SHP77 treated with DMSO at 0.1 percent for 48 hours (cell line): ENCODE data around the gene CCDC183.
"Not testable (repeated sequence)": the region's sequence is repeated elsewhere in the genome, so short reads cannot be mapped to it uniquely, and the experiment has no call there.

Experiments
- DNase-seq: peaks from one replicate; lab custom pipeline; 2025; lab: John Stamatoyannopoulos, UW

The CCDC183 gene

DNA sequence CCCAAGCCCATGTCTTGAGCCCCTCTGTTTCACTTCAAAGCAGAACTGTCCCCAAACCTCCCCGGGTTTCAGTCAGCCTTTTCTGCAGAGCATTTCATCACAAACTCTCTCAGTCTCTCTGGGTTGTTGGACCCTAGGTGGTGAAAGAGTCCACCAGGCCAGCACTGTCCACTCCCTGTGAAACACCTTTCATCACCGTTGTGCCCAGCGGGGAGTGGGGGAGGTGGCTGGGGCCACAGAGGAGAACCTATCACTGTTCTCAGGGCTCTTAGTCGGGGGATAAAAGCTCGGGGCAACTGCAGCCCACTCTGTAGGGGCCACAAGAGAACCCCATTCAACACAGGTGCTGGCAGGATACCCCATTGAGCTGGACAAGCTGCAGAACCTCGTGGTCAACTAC is 6.2 kb downstream of the CCDC183 start:
- no peak for DNase-seq

DNA sequence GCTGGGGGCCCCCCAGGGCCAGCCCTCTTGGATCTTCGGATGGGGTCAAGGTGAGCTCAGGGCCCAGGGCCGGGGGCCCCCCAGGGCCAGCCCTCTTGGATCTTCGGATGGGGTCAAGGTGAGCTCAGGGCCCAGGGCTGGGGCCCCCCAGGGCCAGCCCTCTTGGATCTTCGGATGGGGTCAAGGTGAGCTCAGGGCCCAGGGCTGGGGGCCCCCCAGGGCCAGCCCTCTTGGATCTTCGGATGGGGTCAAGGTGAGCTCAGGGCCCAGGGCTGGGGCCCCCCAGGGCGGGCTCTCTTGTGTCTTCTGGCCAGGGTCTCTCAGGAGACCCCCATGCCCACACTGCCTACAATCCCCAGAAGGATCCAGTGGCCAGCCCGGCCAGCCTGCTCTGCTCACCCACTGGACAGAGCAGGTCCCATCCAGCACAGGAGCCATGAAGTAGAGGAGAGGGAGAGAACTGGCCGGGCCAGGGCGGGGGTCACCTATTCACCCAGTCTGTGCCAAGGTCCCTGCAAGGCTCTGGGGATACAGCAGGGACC is 6.9 kb downstream of the CCDC183 start:
- not testable (repeated sequence) for DNase-seq

DNA sequence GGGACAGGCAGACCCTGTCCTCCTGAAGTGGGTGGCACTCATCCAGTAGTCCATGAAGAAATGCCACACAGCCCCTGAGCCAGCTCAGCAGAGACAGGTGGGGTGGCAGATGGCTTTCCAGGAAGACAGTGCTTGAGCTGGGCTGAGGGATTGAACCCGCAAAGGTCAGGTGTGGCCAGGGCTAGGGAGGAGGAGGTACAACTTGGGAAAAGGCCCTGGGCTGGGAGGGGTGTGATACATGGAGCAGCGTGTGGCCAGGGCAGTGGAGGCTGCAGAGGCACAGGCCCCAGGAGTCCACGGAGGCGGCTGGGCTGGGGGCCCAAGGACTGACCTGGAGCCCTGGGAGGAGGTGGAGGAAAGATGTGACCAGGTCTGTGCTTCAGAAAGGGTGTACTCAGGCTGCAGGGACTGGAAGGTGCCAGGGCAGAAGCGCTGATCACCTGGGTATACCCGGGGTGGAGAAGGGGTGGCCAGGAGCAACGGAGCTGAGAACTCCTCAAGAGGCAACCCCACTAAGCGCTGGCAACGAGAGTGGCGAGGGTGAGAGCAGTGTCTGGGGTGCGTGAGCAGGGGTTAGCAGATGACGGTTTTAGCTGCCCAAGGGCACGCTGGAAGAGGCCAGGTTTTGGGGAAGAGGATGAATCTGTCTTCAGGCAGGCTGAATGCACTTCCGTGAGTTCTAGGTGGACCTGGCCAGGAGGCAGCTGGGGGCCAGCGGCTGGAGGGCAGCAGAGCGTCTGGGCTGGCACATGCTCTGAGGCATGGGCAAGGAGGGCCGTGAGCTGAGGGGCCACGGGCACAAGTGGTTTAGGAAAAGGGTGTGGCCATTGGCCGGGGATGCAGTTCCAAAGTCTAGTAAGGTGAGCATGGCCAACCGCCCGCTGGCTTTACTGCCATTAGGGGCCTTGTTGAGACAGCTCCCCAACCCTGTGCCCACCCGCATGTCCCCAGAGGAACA is 7.7 kb downstream of the CCDC183 start:
- DNase-seq = no peak

DNA sequence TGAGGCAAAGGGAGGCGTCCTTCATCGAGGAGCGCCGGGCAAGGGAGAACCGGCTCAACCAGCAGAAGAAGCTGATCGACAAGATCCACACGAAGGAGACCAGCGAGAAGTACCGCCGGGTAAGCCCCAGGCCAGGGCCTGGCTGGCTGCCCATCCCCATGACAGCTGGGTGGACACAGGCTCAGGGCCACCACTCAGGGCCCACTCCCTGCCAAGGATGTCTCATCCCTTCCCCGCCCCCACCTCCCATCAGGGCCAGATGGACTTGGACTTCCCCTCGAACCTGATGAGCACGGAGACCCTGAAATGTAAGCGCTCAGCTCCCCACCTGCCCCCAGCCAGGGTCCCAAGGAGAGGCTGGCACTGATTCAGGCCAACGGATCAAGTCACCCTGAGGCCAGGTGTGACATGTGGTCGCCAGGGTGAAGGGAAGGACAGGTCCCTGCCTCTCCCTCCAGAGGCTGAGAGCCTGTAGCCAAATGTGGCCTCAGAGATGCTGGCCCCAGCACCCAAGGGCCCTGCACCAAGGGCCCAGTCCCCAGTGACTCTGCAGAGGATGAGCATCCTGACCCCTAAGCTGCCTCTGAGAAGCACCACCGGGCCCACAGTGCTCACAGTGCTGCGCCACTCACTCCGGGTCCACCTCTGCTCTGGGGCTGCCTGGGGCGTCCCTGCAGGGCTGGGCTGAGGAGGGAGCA is 8.5 kb downstream of the CCDC183 start:
- DNase-seq = no peak

DNA sequence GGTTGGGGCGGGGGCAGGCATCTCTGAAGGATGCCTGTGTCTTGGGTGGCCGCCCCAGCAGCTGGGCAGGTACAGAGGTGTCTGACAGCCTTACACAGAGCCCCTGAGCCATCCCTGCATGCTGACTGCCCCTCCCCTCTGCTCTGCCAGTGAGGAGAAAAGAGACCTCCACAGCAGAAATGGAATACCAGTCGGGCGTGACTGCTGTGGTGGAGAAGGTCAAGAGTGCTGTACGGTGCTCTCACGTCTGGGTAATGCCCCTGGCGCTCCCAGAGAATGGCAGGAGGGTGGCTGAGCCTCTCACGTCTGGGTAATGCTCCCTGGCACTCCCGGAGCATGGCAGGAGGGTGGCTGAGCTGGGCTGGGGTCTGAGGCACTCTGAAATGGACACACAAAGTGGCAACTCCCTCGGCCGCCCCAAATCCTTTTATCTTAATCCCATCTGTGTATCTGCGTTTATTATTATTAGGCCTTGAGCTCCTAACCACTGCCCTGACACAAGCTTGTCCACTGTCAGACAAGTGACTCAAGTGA is 9.1 kb downstream of the CCDC183 start:
- no peak for DNase-seq

DNA sequence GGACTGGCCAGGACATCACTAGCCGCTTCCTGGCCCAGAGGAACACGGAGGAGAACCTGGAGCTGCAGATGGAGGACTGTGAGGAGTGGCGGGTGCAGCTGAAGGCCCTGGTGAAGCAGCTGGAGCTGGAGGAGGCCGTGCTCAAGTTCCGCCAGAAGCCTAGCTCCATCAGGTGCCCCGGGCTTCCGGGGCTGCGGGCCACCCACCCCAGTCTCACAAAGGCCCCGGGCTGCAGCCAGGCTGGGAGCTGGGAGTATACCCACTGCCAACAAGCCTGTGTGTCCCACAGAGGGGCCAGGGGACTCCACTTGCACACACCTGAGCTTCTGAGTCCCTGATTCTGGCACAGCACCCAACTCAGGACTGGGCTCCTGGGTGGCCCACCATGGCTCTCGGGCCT is 9.9 kb downstream of the CCDC183 start:
- no peak for DNase-seq

DNA sequence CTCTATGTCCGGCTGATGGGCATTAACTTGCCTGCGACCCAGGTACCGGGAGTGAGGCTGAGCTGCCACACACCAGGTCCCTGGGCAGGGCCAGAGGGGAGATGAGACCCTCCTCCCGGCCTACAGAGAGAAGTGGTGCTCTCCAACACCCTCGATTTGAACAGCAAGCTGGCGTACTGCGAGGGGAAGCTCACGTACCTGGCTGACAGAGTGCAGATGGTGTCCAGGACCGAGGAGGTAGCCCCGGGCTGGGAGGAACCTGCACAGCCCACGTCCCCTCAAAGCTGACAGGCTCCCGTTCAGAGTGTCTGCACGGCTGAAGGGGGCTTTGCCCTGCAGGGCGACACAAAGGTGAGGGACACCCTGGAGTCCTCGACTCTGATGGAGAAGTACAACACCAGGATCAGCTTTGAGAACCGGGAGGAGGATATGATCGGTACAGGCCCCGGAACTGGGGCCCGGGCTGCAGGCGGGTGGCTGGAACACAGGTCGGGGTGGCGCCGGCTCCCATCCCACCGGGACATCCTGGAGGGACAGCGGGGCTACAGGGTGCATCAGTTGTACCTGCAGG is 10.6 kb downstream of the CCDC183 start:
- DNase-seq = no peak

DNA sequence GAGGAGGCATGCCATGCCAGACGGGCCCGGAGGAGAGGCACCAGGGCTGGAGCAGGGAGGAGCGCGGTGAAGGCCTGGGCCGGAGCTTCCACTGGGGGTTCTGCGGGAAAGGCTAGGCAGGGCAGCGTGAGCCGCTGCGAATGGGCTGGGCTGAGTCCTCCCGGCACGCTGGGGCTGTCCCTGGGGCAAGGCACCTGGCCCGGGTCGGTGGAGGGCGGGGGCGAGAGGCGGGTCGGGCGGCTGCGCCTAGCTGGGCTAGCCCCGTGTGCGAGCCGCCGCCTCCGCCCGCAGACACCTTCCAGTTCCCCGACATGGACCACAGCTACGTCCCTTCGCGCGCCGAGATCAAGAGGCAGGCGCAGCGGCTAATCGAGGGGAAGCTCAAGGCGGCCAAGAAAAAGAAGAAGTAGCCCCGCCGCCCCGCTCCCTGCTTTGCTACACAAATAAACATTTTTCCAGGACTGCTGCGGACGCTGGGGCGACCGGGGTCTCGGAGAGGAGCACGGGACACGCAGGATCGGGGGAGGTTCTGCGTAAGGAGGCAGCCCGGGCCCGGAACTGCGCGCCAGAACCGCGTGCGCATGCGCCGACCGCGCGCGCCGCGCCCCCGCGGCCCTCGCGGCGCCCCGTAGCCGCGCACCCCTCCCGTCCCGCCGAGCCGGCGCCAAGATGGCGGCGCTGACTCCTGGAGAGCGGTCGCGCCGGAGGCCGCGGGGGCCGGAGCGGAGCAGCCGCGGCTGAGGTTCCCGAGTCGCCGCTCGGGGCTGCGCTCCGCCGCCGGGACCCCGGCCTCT is 11.3 kb downstream of the CCDC183 start, which contains the start of gene RABL6:
Gene RABL6, plus strand, starts transcription at position 668 of the 794 bp plus-strand sequence. CDS start 249 bp downstream, outside the sequence.
- no peak for DNase-seq

DNA sequence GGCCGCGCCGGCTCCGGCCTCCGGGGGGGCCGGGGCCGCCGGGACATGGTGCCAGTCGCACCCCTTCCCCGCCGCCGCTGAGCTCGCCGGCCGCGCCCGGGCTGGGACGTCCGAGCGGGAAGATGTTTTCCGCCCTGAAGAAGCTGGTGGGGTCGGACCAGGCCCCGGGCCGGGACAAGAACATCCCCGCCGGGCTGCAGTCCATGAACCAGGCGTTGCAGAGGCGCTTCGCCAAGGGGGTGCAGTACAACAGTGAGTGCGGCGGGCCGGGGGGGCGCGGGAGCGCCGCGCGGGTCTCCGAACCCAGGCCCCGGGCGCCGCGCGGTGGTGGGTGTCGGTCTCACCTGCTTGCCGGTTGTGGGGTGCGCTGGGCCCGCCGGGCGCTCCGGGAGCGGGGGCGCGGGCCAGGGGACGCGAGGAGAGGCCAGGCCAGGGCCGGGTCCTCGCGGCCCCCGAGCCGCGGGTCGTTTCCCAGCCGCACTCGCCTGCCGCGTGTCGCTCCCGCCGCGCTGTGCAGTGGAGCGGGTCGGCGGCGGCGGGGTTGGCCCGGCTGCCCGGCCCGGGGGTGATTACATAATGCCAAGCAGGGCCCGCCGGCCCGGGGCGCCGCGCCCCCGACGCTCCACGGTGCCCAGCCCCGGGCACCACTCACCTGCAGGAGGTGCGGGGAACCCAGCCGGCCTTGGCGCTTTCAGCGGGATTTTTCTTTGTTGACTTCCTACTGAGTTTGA is 12.1 kb downstream of the CCDC183 start:
- no peak for DNase-seq

DNA sequence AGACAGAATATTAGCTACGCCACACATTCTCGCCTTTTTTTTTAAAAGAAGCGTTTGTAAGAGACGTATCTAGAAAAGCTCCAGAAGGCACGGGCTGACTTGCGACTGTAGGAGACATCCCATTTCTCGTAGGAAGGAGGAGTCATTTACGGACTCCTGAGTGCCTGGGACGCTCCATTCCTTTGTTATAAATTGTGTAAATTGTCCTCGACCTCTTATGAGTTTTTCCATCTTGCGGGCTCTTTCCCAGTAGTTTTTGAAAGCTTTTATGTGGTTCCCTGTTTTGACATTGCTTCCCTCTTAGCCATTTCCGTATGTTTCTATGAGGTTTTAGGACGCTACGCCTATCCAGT is 12.6 kb downstream of the CCDC183 start:
- no peak for DNase-seq

DNA sequence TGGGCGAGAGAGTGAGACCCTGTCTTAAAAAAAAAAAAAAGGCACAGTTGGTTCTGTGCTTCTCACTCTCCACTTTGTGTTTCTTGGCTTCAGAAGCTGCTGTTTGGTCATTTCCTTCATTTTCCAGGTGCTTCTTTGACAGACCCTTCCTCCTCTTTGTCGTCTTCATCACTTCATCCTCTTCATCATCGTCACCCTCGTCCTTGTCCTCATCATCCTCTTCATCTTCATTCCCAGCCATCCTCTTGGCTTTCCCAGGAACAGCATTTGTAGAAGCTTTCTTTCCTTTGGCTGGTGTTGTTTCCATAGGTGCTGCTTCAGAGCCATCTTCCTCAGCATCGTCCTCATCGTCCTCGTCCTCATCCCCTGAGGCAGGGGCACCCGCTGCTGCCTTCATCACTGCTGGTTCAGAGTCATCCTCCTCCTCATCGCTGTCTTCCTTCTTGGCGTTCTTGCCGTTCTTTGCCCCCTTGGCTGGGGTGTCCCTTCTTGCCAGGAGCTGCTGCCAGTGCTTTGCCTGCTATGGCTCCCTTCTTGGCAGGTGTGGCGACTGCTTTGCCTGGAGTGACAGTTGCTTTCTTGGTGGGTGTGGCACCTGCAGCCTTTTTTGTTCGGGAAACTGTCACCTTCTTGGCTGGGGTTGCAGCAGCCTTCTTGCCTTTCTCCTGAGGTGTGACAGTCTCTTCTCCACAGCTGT is 18.7 kb downstream of the CCDC183 start:
- no peak for DNase-seq

DNA sequence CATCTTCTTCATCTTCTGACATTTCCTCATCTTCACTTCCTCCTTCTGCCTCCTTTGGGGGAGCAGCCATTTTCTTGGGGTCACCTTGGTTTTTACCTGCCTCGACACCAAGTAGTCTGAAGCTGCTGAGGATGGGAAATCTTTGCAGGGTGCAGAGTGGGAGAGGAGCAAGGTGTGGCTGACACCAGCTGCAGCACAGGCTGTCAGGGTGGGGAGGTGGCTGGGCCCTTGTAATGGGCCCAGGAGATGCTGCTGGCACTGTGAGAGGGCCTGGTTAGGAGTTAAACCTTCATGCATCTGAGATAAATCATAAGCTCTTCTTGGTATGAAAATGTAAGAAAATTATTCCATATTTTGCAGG is 19.3 kb downstream of the CCDC183 start:
- no peak for DNase-seq

DNA sequence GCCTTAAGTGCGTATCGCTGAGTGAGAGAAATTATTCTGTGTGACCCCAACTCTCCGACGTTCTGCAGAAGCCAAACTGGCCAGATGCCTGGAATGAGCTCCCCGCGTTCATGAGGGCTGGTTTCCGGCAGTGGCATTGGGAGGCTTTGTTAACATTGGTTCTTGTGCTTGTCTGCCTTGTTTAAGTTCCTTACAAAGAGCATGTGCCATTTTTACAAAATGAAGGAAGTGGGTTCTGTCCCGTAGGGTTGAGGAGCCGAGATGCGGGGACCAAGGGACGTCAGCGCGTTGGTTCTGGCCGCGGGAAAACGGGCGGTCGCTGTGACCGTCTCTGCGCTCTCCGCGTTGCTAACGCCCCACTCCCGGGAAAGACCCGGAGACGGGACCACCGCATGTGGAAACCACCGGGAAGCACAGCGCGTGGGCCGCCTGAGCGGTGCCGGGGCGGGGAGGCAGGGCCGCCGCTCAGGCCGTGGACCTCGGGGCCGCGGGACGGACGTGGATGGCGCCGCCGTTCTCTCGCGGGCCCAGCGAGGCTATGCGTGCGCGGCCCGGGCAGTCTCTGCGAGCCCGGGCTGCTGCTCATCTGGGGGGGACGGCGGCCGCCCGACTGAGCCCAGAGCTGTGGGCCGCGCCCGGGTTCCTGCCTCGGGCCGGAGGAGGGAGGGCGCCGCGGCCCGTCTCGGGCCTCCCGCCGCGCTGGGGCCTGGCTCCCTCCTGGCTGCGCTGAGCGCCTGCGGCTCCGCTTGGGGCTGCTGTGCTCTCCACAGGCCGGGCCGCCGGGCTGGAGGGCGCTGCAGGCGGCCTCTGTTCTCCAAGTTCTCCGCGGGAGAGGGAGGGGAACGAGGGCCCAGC is 25.1 kb downstream of the CCDC183 start:
- no peak for DNase-seq

DNA sequence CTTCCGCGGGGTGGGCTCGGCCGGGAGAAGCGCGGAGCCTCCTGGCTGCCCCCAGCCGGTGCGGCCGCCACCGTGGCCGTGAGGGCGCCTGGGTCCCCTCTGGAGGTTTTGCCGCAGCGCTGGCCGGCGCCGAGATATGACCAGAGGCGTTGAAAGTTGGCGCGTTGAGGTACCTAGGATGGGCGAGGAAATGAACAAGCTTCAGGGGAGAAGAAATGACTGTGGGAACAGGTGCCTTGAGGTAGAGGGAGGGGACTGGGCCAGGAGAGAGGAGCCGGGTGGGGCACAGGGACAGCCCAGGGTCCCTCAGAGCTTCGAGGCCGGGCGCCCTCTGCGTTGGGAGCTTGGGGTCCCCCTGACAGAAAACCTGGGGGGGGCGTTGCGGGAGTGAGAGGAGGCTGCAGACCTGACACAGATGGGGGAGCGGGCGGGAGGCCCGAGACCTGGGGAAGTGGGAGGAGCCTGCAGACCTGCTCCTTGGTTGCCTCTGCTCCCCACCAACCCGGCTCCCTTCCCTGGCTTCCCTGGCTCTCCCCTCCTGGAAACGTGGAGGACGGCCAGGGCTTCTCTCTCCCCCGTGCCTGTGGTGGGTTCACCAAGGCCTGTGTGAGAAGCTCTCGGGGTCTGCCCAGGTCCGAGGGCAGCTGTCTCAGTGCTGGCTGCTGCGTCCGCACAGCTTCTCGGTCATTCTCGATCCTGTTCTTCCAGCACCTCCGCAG is 25.8 kb downstream of the CCDC183 start:
- no peak for DNase-seq

DNA sequence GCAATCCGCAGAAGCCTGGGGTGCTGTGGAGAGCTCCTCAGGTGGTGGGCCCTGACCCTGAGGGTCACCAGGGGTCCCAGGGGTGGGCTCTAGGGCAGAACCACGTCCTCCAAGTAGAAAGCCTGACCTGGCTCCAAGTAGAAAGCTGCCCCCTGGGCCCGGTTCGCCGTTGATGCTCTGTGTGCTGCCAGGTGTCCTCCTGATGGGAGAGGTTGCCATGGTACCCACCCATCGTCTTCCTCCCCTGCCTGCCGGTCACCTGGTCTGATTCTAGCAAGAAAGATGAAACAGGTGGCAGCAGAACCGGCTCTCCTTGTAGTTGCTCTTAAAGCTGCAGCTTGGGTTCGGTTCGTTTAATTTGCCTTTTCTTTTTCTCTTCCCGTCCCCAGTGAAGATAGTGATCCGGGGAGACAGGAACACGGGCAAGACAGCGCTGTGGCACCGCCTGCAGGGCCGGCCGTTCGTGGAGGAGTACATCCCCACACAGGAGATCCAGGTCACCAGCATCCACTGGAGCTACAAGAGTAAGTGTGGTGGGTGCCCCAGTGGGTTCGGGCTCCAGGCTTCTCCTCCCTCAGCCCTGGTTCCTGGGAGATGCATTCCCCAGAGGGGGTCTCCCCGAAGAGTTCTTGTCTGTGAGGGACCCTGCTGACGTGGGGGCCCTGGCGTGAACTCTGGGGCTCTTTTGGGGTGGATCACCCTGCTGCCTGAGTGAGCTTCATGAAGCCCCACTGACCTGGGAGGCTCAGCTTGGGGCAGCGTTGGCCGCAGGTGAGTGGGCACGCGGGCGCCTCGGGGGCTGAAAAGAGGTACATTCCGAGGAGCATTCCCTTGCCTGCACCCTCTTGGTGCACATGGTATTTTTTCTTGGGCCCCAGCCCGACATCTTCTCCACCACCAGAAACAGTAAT is 27.3 kb downstream of the CCDC183 start:
- DNase-seq = no peak

DNA sequence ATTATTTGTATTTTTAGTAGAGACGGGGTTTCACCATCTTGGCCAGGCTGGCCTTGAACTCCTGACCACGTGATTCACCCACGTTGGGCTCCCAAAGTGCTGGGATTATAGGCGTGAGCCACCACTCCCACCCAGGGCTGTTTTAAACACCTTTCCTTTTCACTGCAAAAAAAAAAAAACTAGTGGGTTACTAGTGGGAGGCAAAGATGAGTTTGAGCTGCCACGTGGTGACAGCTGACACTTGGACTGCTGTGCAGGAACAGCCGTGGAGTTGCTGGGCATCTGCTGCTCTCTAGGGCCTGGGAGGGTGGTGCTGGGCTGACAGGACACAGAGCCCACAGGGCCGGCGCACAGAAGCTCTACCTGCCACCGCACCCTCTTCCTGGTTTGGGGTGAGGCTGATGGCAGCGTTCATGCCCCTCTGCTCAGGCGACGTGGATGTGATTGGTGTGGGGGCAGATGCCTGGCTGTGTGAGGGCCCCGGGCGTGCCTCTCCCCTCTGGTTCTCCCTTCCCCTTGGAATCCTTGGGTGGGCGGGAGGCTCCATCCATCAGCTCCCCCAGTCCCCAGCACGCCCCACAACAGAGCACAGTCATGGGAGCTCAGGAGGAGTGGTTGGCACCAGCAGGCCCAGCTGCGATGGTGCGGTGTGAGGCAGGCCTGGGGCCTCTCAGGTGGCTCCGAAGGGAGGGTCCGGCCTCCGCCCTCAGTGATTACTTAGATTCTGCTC is 28.5 kb downstream of the CCDC183 start:
- no peak for DNase-seq
